ENCODE results near the gene AGAP6. TPM values are rescaled to one million over a fixed set of nuclear protein-coding genes. Genes with fewer than 3 reads are reported as not detected.
"Not testable (repeated sequence)": the region's sequence is repeated elsewhere in the genome, so short reads cannot be mapped to it uniquely, and the experiment has no call there.

Gene AGAP6
- total and polyA plus RNA-seq, 2 donors = 6.7 to 46.3 TPM

DNA sequence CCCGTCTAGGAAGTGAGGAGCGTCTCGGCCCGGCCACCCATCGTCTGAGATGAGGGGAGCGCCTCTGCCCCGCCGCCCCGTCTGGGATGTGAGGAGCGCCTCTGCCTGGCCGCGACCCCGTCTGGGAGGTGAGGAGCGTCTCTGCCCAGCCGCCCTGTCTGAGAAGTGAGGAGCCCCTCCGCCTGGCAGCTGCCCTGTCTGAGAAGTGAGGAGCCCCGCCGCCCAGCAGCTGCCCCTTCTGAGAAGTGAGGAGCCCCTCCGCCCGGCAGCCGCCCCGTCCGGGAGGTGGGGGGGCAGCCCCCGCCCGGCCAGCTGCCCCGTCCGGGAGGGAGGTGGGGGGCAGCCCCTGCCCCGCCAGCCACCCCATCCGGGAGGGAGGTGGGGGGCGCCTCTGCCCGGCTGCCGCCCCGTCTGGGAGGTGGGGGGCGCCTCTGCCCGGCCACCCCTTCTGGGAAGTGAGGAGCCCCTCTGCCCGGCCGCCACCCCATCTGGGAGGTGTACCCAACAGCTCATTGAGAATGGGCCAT lies 17.8 kb upstream of the AGAP6 start:
- H3K4me3 ChIP-seq (ENCODE audit: low read length in 2 of 2); H3K9me3 ChIP-seq (ENCODE audit: control insufficient read depth in 2 of 2, insufficient read depth in 1 of 2, low read length in 1 of 2); DNase-seq (ENCODE audit: low read depth in 6 of 9, low spot score in 9 of 9); H3K36me3 ChIP-seq (ENCODE audit: control insufficient read depth in 2 of 2, insufficient read depth in 2 of 2, low read length in 1 of 2); H3K27me3 ChIP-seq (ENCODE audit: control insufficient read depth in 2 of 2, insufficient read depth in 1 of 2, low read length in 1 of 2); H3K27ac ChIP-seq (ENCODE audit: low read depth in 1 of 2, low read length in 1 of 2); H3K4me1 ChIP-seq (ENCODE audit: control insufficient read depth in 2 of 2, insufficient read depth in 2 of 2, low read length in 2 of 2): not testable (repeated sequence)
- WGBS = 98% methylated on average over 36 of the region's 37 CpGs

DNA sequence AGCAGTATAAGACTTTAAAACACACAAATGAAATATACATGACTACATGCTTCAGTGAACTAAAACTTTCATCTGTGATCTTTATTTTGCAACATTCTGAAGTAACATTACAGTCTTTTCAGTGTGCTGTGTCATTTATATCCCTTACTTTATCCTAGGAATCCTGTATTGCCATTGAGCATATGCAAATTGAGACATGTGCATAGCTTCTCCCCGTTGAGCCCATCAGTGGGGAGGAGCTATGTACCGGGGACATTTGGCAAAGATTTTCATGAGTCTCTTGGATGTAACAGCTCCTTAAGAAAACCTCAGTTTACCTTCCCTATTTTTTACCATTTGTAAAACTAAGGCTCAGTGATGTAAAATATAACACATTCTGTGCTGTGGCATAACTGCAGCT lies 16.7 kb upstream of the AGAP6 start:
- not testable (repeated sequence) for DNase-seq (ENCODE audit: low read depth in 6 of 9, low spot score in 9 of 9); H3K27ac ChIP-seq (ENCODE audit: low read depth in 1 of 2, low read length in 1 of 2); H3K36me3 ChIP-seq (ENCODE audit: control insufficient read depth in 2 of 2, insufficient read depth in 2 of 2, low read length in 1 of 2); H3K27me3 ChIP-seq (ENCODE audit: control insufficient read depth in 2 of 2, insufficient read depth in 1 of 2, low read length in 1 of 2); H3K9me3 ChIP-seq (ENCODE audit: control insufficient read depth in 2 of 2, insufficient read depth in 1 of 2, low read length in 1 of 2); H3K4me1 ChIP-seq (ENCODE audit: control insufficient read depth in 2 of 2, insufficient read depth in 2 of 2, low read length in 2 of 2); H3K4me3 ChIP-seq (ENCODE audit: low read length in 2 of 2)
- WGBS = 99% methylated on average over 2 of the region's 2 CpGs

DNA sequence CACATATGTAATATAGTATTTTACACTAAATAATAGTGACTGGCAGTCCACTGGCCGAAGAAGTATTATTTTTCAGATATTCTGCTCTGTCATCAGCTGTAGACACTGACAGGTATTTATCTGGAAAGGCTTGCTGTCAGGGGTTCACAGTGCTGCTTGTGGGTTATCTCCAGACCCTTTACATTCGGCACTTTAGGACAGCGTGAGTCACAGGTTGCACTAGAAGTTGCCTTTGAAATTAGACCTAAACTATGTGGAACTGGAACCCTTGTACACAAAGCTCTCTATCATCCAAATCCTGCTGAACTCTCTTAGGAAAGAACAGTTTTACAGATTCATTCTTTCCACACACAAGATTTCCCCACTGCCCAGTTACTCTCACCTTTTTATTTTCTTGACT lies 16.1 kb upstream of the AGAP6 start:
- H3K27ac ChIP-seq (ENCODE audit: low read depth in 1 of 2, low read length in 1 of 2); DNase-seq (ENCODE audit: low read depth in 6 of 9, low spot score in 9 of 9); H3K27me3 ChIP-seq (ENCODE audit: control insufficient read depth in 2 of 2, insufficient read depth in 1 of 2, low read length in 1 of 2); H3K4me3 ChIP-seq (ENCODE audit: low read length in 2 of 2); H3K36me3 ChIP-seq (ENCODE audit: control insufficient read depth in 2 of 2, insufficient read depth in 2 of 2, low read length in 1 of 2); H3K4me1 ChIP-seq (ENCODE audit: control insufficient read depth in 2 of 2, insufficient read depth in 2 of 2, low read length in 2 of 2); H3K9me3 ChIP-seq (ENCODE audit: control insufficient read depth in 2 of 2, insufficient read depth in 1 of 2, low read length in 1 of 2): not testable (repeated sequence)
- WGBS = 97% methylated on average over 3 of the region's 3 CpGs

- not testable (repeated sequence) for H3K27ac ChIP-seq (ENCODE audit: low read depth in 1 of 2, low read length in 1 of 2); H3K9me3 ChIP-seq (ENCODE audit: control insufficient read depth in 2 of 2, insufficient read depth in 1 of 2, low read length in 1 of 2); H3K36me3 ChIP-seq (ENCODE audit: control insufficient read depth in 2 of 2, insufficient read depth in 2 of 2, low read length in 1 of 2); H3K27me3 ChIP-seq (ENCODE audit: control insufficient read depth in 2 of 2, insufficient read depth in 1 of 2, low read length in 1 of 2); H3K4me3 ChIP-seq (ENCODE audit: low read length in 2 of 2); DNase-seq (ENCODE audit: low read depth in 6 of 9, low spot score in 9 of 9); H3K4me1 ChIP-seq (ENCODE audit: control insufficient read depth in 2 of 2, insufficient read depth in 2 of 2, low read length in 2 of 2)
- 98% methylated on average over 3 of the region's 3 CpGs for WGBS
Measured at GRCh38 chr10:49977756-49978155, 10.4 kb upstream of the AGAP6 start.

- not testable (repeated sequence) for H3K36me3 ChIP-seq (ENCODE audit: control insufficient read depth in 2 of 2, insufficient read depth in 2 of 2, low read length in 1 of 2); H3K4me1 ChIP-seq (ENCODE audit: control insufficient read depth in 2 of 2, insufficient read depth in 2 of 2, low read length in 2 of 2); DNase-seq (ENCODE audit: low read depth in 6 of 9, low spot score in 9 of 9); H3K4me3 ChIP-seq (ENCODE audit: low read length in 2 of 2); H3K9me3 ChIP-seq (ENCODE audit: control insufficient read depth in 2 of 2, insufficient read depth in 1 of 2, low read length in 1 of 2); H3K27me3 ChIP-seq (ENCODE audit: control insufficient read depth in 2 of 2, insufficient read depth in 1 of 2, low read length in 1 of 2); H3K27ac ChIP-seq (ENCODE audit: low read depth in 1 of 2, low read length in 1 of 2)
- WGBS = 81% methylated on average over 3 of the region's 3 CpGs
Measured at GRCh38 chr10:49987207-49987606, 999 bp upstream of the AGAP6 start.

DNA sequence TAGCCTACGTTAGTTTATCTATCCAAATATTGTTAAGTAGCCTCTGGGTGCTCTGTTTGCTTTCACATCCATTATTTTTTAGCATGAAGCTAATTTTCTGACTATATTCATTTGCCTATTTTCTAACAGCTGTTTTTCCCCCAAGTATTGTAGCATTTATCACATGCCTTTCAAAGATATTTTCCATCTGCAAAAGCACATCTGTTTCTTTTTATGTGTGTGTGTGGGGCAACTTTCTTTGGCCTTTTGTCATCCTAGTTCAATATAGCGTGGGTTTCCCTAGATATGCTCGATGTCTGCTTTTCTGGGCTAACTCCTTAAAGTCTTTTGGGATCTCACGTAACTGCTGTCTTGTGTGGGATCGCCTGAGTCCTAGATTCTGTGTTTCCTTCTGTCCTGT lies 7.1 kb downstream of the AGAP6 start:
- not testable (repeated sequence) for H3K4me1 ChIP-seq (ENCODE audit: control insufficient read depth in 2 of 2, insufficient read depth in 2 of 2, low read length in 2 of 2); H3K27me3 ChIP-seq (ENCODE audit: control insufficient read depth in 2 of 2, insufficient read depth in 1 of 2, low read length in 1 of 2); H3K4me3 ChIP-seq (ENCODE audit: low read length in 2 of 2); H3K27ac ChIP-seq (ENCODE audit: low read depth in 1 of 2, low read length in 1 of 2); H3K36me3 ChIP-seq (ENCODE audit: control insufficient read depth in 2 of 2, insufficient read depth in 2 of 2, low read length in 1 of 2); H3K9me3 ChIP-seq (ENCODE audit: control insufficient read depth in 2 of 2, insufficient read depth in 1 of 2, low read length in 1 of 2); DNase-seq (ENCODE audit: low read depth in 6 of 9, low spot score in 9 of 9)
- 99% methylated on average over 5 of the region's 5 CpGs for WGBS

GRCh38 chr10:50014024-50014423 lies 25.8 kb downstream of the AGAP6 start:
- not testable (repeated sequence) for DNase-seq (ENCODE audit: low read depth in 6 of 9, low spot score in 9 of 9); H3K27me3 ChIP-seq (ENCODE audit: control insufficient read depth in 2 of 2, insufficient read depth in 1 of 2, low read length in 1 of 2); H3K9me3 ChIP-seq (ENCODE audit: control insufficient read depth in 2 of 2, insufficient read depth in 1 of 2, low read length in 1 of 2); H3K4me3 ChIP-seq (ENCODE audit: low read length in 2 of 2); H3K4me1 ChIP-seq (ENCODE audit: control insufficient read depth in 2 of 2, insufficient read depth in 2 of 2, low read length in 2 of 2); H3K27ac ChIP-seq (ENCODE audit: low read depth in 1 of 2, low read length in 1 of 2); H3K36me3 ChIP-seq (ENCODE audit: control insufficient read depth in 2 of 2, insufficient read depth in 2 of 2, low read length in 1 of 2)
- 70% methylated on average over 5 of the region's 7 CpGs for WGBS

- not testable (repeated sequence) for H3K9me3 ChIP-seq (ENCODE audit: control insufficient read depth in 2 of 2, insufficient read depth in 1 of 2, low read length in 1 of 2); H3K4me1 ChIP-seq (ENCODE audit: control insufficient read depth in 2 of 2, insufficient read depth in 2 of 2, low read length in 2 of 2); H3K4me3 ChIP-seq (ENCODE audit: low read length in 2 of 2); DNase-seq (ENCODE audit: low read depth in 6 of 9, low spot score in 9 of 9); H3K27ac ChIP-seq (ENCODE audit: low read depth in 1 of 2, low read length in 1 of 2); H3K27me3 ChIP-seq (ENCODE audit: control insufficient read depth in 2 of 2, insufficient read depth in 1 of 2, low read length in 1 of 2); H3K36me3 ChIP-seq (ENCODE audit: control insufficient read depth in 2 of 2, insufficient read depth in 2 of 2, low read length in 1 of 2)
- WGBS = 94% methylated on average over 9 of the region's 9 CpGs
Measured at GRCh38 chr10:50015596-50016220, 27.5 kb downstream of the AGAP6 start.

DNA sequence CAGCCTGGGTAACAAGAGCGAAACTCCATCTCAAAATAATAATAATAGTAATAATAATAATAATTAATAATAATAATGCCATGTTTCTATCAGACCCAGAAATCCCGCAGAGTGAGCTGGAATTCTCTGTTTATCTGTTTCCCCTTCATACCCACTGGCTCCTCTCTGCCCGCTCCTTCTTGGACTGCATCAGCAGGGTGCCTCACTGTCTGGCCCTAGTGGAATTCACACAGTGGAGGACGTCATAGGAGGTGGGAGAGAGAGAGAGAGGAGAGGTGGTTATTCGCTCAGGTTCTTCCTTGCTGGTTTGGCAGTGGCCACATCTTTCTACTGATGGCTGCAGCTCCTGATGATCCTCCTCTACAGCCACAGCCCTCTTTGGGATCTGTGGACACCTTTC lies 28.7 kb downstream of the AGAP6 start:
- H3K4me1 ChIP-seq (ENCODE audit: control insufficient read depth in 2 of 2, insufficient read depth in 2 of 2, low read length in 2 of 2); H3K36me3 ChIP-seq (ENCODE audit: control insufficient read depth in 2 of 2, insufficient read depth in 2 of 2, low read length in 1 of 2); DNase-seq (ENCODE audit: low read depth in 6 of 9, low spot score in 9 of 9); H3K27me3 ChIP-seq (ENCODE audit: control insufficient read depth in 2 of 2, insufficient read depth in 1 of 2, low read length in 1 of 2); H3K4me3 ChIP-seq (ENCODE audit: low read length in 2 of 2); H3K9me3 ChIP-seq (ENCODE audit: control insufficient read depth in 2 of 2, insufficient read depth in 1 of 2, low read length in 1 of 2); H3K27ac ChIP-seq (ENCODE audit: low read depth in 1 of 2, low read length in 1 of 2): not testable (repeated sequence)
- WGBS = 96% methylated on average over 5 of the region's 5 CpGs

DNA sequence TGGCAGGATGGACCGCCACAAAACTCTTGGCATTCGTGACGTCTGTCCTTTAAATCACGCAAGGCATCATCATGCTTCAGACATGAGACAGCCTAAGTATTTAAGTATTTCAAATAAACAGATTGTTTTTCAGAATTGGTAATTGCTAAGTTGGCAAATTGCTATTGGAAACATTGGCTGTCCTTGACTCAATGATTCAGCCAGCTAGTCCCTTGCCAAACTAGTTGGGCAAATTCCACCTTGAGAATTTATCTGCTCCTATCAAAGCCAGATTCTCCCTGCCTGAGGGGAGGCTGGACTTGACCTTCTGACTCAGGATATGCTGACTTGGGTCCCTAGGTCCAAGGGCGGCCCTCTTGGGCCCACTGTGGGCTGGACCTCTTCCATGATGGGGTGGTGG lies 29.4 kb downstream of the AGAP6 start:
- H3K9me3 ChIP-seq (ENCODE audit: control insufficient read depth in 2 of 2, insufficient read depth in 1 of 2, low read length in 1 of 2); H3K4me3 ChIP-seq (ENCODE audit: low read length in 2 of 2): not testable (repeated sequence)
- 97% methylated on average over 5 of the region's 5 CpGs for WGBS

More for the DNA sequence above, 29.4 kb downstream of the AGAP6 start:
- not testable (repeated sequence) for DNase-seq (ENCODE audit: low read depth in 6 of 9, low spot score in 9 of 9); H3K36me3 ChIP-seq (ENCODE audit: control insufficient read depth in 2 of 2, insufficient read depth in 2 of 2, low read length in 1 of 2); H3K4me1 ChIP-seq (ENCODE audit: control insufficient read depth in 2 of 2, insufficient read depth in 2 of 2, low read length in 2 of 2); H3K27ac ChIP-seq (ENCODE audit: low read depth in 1 of 2, low read length in 1 of 2); H3K27me3 ChIP-seq (ENCODE audit: control insufficient read depth in 2 of 2, insufficient read depth in 1 of 2, low read length in 1 of 2)

Measured in thymus (tissue), 11 donors.